Measurements from ENCODE around the gene ADTRP. TPM values are rescaled to one million over a fixed set of nuclear protein-coding genes. Genes with fewer than 3 reads are reported as not detected.

The ADTRP gene
- total RNA-seq, 3 donors from 2014 or later (not counting 1 experiment from before 2014, with no cell fraction given): 1.1 to 1.5 TPM; not detected in 1

GRCh38 chr6:11811644-11812264 lies 33.2 kb upstream of the ADTRP start:
- H3K27ac Mint-ChIP-seq: no peak overlapping the region
- no peaks in the 10 kb centered on the region for H3K9me3 ChIP-seq (ENCODE audit: control insufficient read depth, insufficient read depth, low read length)
- DNase-seq (no peak), ATAC-seq (no peak)
- H3K4me3 Mint-ChIP-seq: no peak overlapping the region
- 89% methylated on average over 3 of the region's 3 CpGs for WGBS (ENCODE audit: insufficient coverage)
- no peaks in the 10 kb centered on the region for H3K27me3 ChIP-seq (ENCODE audit: control insufficient read depth, insufficient read depth, low read length)
- H3K27me3 Mint-ChIP-seq (ENCODE audit: low read depth in 2 of 2): peaks cover 2 to 7% of the 10 kb centered on the region in 2 donors
- no peaks in the 10 kb centered on the region for H3K4me1 Mint-ChIP-seq
- H3K9me3 Mint-ChIP-seq: no peaks in the 10 kb centered on the region
- H3K36me3 Mint-ChIP-seq: no peaks in the 10 kb centered on the region
- intact Hi-C loops (cut with micrococcal nuclease): no loop called here
- H3K4me1 ChIP-seq (ENCODE audit: control insufficient read depth, insufficient read depth, low read length): no peaks in the 10 kb centered on the region
- TF ChIP-seq CTCF (IDR thresholded peaks at IDR 0.05): no peak
- no peak overlapping the region for H3K4me3 ChIP-seq (ENCODE audit: low read length)
- no peak overlapping the region for H3K27ac ChIP-seq (ENCODE audit: low read length)
- no peaks in the 10 kb centered on the region for H3K36me3 ChIP-seq (ENCODE audit: control insufficient read depth, insufficient read depth, low read length)

- no peaks in the 10 kb centered on the region for H3K4me1 Mint-ChIP-seq
- H3K27ac ChIP-seq (ENCODE audit: low read length): no peak overlapping the region
- no peak overlapping the region for H3K27ac Mint-ChIP-seq
- no peaks in the 10 kb centered on the region for H3K9me3 ChIP-seq (ENCODE audit: control insufficient read depth, insufficient read depth, low read length)
- no peaks in the 10 kb centered on the region for H3K36me3 Mint-ChIP-seq
- H3K4me3 ChIP-seq (ENCODE audit: low read length): no peak overlapping the region
- ATAC-seq: no peak
- no peaks in the 10 kb centered on the region for H3K4me1 ChIP-seq (ENCODE audit: control insufficient read depth, insufficient read depth, low read length)
- no peaks in the 10 kb centered on the region for H3K36me3 ChIP-seq (ENCODE audit: control insufficient read depth, insufficient read depth, low read length)
- peaks cover 2 to 7% of the 10 kb centered on the region in 2 donors for H3K27me3 Mint-ChIP-seq (ENCODE audit: low read depth in 2 of 2)
- no peak overlapping the region for H3K4me3 Mint-ChIP-seq
- H3K27me3 ChIP-seq (ENCODE audit: control insufficient read depth, insufficient read depth, low read length): no peaks in the 10 kb centered on the region
- no peak for TF ChIP-seq CTCF (IDR thresholded peaks at IDR 0.05)
- 88% methylated on average over 10 of the region's 12 CpGs for WGBS (ENCODE audit: insufficient coverage)
- no peak for DNase-seq
- intact Hi-C loops (cut with micrococcal nuclease): no loop called here
- no peaks in the 10 kb centered on the region for H3K9me3 Mint-ChIP-seq
Observed at GRCh38 chr6:11810854-11811643, 32.4 kb upstream of the ADTRP start.

- Mint-ChIP-seq H3K4me1 (no peaks in the 10 kb centered on the region), H3K4me3 (no peak overlapping the region), H3K36me3 (no peaks in the 10 kb centered on the region), H3K27ac (no peak overlapping the region), H3K27me3 (ENCODE audit: low read depth in 2 of 2) (peaks cover 3 to 7% of the 10 kb centered on the region in 2 donors), H3K9me3 (no peaks in the 10 kb centered on the region)
- no peak for DNase-seq
- intact Hi-C loops (cut with micrococcal nuclease): no loop called here
- no peak for ATAC-seq
- Histone ChIP-seq H3K4me1 (ENCODE audit: control insufficient read depth, insufficient read depth, low read length) (no peaks in the 10 kb centered on the region), H3K36me3 (ENCODE audit: control insufficient read depth, insufficient read depth, low read length) (no peaks in the 10 kb centered on the region), H3K27ac (ENCODE audit: low read length) (no peak overlapping the region), H3K27me3 (ENCODE audit: control insufficient read depth, insufficient read depth, low read length) (no peaks in the 10 kb centered on the region), H3K9me3 (ENCODE audit: control insufficient read depth, insufficient read depth, low read length) (no peaks in the 10 kb centered on the region), H3K4me3 (ENCODE audit: low read length) (no peak overlapping the region)
- no peak for TF ChIP-seq CTCF (IDR thresholded peaks at IDR 0.05)
- 86% methylated on average over 1 of the region's 1 CpG for WGBS (ENCODE audit: insufficient coverage)
Observed at GRCh38 chr6:11810039-11810541, 31.5 kb upstream of the ADTRP start.
